WTC11 (cell line): ENCODE measurements around the gene ABHD17C. TPM values are rescaled to one million over a fixed set of nuclear protein-coding genes. Genes with fewer than 3 reads are reported as not detected.

Experiments
- ATAC-seq: fragments of 200-7000 bp; cut with Tn5 transposase; 2 replicates; pipeline ENCODE4 v1.10.0; 2021; ENCODE audit warnings: mild to moderate bottlenecking, moderate library complexity
- CTCF ChIA-PET: fragments of 300-600 bp; sonication (Branson Sonifier 250); formaldehyde crosslinking; loops from one replicate; lab custom pipeline; 2021; ENCODE audit warnings: antibody characterized with exemption; lab: Charles Lee
- POLR2A ChIA-PET: fragments of 350-600 bp; sonication (Branson Sonifier 250); formaldehyde crosslinking; loops from one replicate; lab custom pipeline; 2021; ENCODE audit warnings: antibody characterized with exemption; lab: Charles Lee
- DNase-seq: peaks from one replicate; pipeline ENCODE4 v3.0.0; 2021; ENCODE audit warnings: low spot score
- H3K27ac Mint-ChIP-seq: 2 replicates; pipeline ENCODE4 v1.8.0; 2021; ENCODE audit warnings: mixed read lengths
- H3K27me3 Mint-ChIP-seq: 2 replicates; pipeline ENCODE4 v1.8.0; 2021; ENCODE audit warnings: low read depth, mild to moderate bottlenecking, moderate library complexity, mixed read lengths
- H3K36me3 Mint-ChIP-seq: 2 replicates; pipeline ENCODE4 v1.8.0; 2021; ENCODE audit warnings: mixed read lengths
- H3K4me1 Mint-ChIP-seq: 2 replicates; pipeline ENCODE4 v1.8.0; 2022; ENCODE audit warnings: mixed read lengths
- H3K4me3 Mint-ChIP-seq: 2 replicates; pipeline ENCODE4 v1.8.0; 2021; ENCODE audit warnings: mild to moderate bottlenecking, moderate library complexity, mixed read lengths
- H3K9me3 Mint-ChIP-seq: 2 replicates; pipeline ENCODE4 v1.8.0; 2021; ENCODE audit warnings: mixed read lengths
- AFF4 ChIP-seq: sonication (generic); formaldehyde crosslinking; IDR thresholded peaks from 2 replicates; pipeline ENCODE4 v1.8.1; 2023; ENCODE audit warnings: mild to moderate bottlenecking, missing genetic modification reagents, borderline replicate concordance
- E2F4 ChIP-seq: sonication (generic); formaldehyde crosslinking; IDR thresholded peaks from 2 replicates; pipeline ENCODE4 v1.8.1; 2022; ENCODE audit warnings: low read depth, mild to moderate bottlenecking, moderate library complexity, missing genetic modification reagents, borderline replicate concordance
- ETV6 ChIP-seq: sonication (generic); formaldehyde crosslinking; IDR thresholded peaks from 2 replicates; pipeline ENCODE4 v1.8.1; 2022; ENCODE audit warnings: mild to moderate bottlenecking, missing genetic modification reagents
- MYBL2 ChIP-seq: sonication (generic); formaldehyde crosslinking; IDR thresholded peaks from 2 replicates; pipeline ENCODE4 v1.8.1; 2023; ENCODE audit warnings: mild to moderate bottlenecking, moderate library complexity, missing genetic modification reagents
- NFATC4 ChIP-seq: fragments of 250-450 bp; sonication (Bioruptor Pico); IDR thresholded peaks from 2 replicates; pipeline ENCODE4 v1.9.0; 2021; ENCODE audit warnings: mild to moderate bottlenecking
- NFE2L1 ChIP-seq: sonication (generic); formaldehyde crosslinking; IDR thresholded peaks from 2 replicates; pipeline ENCODE4 v1.8.1; 2023; ENCODE audit warnings: missing genetic modification reagents
- NFYB ChIP-seq: sonication (generic); formaldehyde crosslinking; conservative IDR thresholded peaks from 2 replicates; pipeline ENCODE4 v1.8.0; 2022; ENCODE audit warnings: low read depth, missing genetic modification reagents
- PREB ChIP-seq: sonication (generic); formaldehyde crosslinking; IDR thresholded peaks from 2 replicates; pipeline ENCODE4 v1.8.1; 2022; ENCODE audit warnings: mild to moderate bottlenecking, missing genetic modification reagents, moderate library complexity, borderline replicate concordance
- ZNF512 ChIP-seq: sonication (generic); formaldehyde crosslinking; IDR thresholded peaks from 2 replicates; pipeline ENCODE4 v1.8.1; 2022; ENCODE audit warnings: missing genetic modification reagents, borderline replicate concordance
- ZNF671 ChIP-seq: fragments of 250-450 bp; sonication (Bioruptor Pico); IDR thresholded peaks from 2 replicates; pipeline ENCODE4 v1.8.0; 2021; ENCODE audit warnings: mild to moderate bottlenecking
- total RNA-seq: library from RNA; stranded (reverse); gene quantifications from 3 replicates; pipeline ENCODE4 v1.2.3, GENCODE V29; 2021
- TF ChIP-seq, protein P1 (sequence below): sonication (generic); formaldehyde crosslinking; IDR thresholded peaks from 2 replicates; pipeline ENCODE4 v1.8.1; 2023; ENCODE audit warnings: mild to moderate bottlenecking, missing genetic modification reagents
- TF ChIP-seq, protein P2 (sequence below): fragments of 250-450 bp; sonication (Bioruptor Pico); IDR thresholded peaks from 2 replicates; pipeline ENCODE4 v1.9.0; 2021; ENCODE audit warnings: mild to moderate bottlenecking
- TF ChIP-seq, protein P3 (sequence below): sonication (generic); formaldehyde crosslinking; IDR thresholded peaks from 2 replicates; pipeline ENCODE4 v1.8.1; 2022; ENCODE audit warnings: low read depth, missing genetic modification reagents, borderline replicate concordance
- TF ChIP-seq, protein P4 (sequence below): sonication (generic); formaldehyde crosslinking; IDR thresholded peaks from 2 replicates; pipeline ENCODE4 v1.8.0; 2022; ENCODE audit warnings: mild to moderate bottlenecking, missing genetic modification reagents
- TF ChIP-seq, protein P5 (sequence below): fragments of 250-450 bp; sonication (Bioruptor Pico); IDR thresholded peaks from 2 replicates; pipeline ENCODE4 v1.8.0; 2021; ENCODE audit warnings: mild to moderate bottlenecking

The ABHD17C gene
- total RNA-seq, 1 experiment from 2014 or later: 29.0 TPM

DNA sequence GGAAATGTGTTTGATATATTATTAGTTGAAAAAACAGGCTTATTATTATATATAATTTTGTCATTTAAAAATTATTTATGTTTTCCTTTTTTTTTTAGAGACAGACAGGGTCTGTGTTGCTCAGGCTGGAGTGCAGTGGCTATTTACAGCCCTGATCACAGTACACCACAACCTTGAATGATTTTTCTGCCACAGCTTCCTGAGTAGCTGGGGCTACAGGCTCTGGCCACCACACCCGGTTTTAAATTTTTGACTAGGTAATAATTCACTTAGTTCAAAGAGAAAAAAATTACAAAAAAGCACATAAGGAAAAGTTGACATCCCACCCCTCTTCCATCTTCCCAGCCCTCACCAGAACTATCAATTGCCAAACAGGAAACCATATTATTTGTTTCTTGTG, 79.4 kb downstream of the ABHD17C start (continued):
- TF ChIP-seq, protein P1, sequence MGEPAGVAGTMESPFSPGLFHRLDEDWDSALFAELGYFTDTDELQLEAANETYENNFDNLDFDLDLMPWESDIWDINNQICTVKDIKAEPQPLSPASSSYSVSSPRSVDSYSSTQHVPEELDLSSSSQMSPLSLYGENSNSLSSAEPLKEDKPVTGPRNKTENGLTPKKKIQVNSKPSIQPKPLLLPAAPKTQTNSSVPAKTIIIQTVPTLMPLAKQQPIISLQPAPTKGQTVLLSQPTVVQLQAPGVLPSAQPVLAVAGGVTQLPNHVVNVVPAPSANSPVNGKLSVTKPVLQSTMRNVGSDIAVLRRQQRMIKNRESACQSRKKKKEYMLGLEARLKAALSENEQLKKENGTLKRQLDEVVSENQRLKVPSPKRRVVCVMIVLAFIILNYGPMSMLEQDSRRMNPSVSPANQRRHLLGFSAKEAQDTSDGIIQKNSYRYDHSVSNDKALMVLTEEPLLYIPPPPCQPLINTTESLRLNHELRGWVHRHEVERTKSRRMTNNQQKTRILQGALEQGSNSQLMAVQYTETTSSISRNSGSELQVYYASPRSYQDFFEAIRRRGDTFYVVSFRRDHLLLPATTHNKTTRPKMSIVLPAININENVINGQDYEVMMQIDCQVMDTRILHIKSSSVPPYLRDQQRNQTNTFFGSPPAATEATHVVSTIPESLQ: no peak
- TF ChIP-seq ZNF671 (CRISPR knock-in tag): no peak
- TF ChIP-seq, protein P2, sequence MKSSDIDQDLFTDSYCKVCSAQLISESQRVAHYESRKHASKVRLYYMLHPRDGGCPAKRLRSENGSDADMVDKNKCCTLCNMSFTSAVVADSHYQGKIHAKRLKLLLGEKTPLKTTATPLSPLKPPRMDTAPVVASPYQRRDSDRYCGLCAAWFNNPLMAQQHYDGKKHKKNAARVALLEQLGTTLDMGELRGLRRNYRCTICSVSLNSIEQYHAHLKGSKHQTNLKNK (CRISPR knock-in tag): no peak
- TF ChIP-seq, protein P3, sequence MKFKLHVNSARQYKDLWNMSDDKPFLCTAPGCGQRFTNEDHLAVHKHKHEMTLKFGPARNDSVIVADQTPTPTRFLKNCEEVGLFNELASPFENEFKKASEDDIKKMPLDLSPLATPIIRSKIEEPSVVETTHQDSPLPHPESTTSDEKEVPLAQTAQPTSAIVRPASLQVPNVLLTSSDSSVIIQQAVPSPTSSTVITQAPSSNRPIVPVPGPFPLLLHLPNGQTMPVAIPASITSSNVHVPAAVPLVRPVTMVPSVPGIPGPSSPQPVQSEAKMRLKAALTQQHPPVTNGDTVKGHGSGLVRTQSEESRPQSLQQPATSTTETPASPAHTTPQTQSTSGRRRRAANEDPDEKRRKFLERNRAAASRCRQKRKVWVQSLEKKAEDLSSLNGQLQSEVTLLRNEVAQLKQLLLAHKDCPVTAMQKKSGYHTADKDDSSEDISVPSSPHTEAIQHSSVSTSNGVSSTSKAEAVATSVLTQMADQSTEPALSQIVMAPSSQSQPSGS (CRISPR knock-in tag): no peak

DNA sequence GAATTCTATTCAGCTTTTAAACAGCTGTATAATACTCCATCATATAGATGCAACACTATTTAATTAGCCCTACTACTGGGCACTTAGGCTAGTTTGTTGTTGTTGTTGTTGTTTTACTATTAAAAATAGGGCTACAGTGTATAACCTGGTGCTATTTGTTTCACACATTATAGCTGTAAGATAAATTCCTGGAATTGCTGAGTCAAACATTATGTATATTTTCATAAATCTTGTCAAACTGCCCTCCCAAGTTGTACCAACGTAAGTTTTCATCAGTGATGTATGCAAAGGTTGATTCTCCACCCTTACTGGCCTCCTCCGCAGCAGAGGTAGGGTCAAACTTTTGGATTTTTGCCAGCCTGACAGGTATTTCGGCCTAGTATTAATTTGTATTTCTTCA, 80.2 kb downstream of the ABHD17C start:
- no peaks in the 10 kb centered on the region for H3K9me3 Mint-ChIP-seq
- no peak overlapping the region for H3K4me3 Mint-ChIP-seq
- TF ChIP-seq, protein P4, sequence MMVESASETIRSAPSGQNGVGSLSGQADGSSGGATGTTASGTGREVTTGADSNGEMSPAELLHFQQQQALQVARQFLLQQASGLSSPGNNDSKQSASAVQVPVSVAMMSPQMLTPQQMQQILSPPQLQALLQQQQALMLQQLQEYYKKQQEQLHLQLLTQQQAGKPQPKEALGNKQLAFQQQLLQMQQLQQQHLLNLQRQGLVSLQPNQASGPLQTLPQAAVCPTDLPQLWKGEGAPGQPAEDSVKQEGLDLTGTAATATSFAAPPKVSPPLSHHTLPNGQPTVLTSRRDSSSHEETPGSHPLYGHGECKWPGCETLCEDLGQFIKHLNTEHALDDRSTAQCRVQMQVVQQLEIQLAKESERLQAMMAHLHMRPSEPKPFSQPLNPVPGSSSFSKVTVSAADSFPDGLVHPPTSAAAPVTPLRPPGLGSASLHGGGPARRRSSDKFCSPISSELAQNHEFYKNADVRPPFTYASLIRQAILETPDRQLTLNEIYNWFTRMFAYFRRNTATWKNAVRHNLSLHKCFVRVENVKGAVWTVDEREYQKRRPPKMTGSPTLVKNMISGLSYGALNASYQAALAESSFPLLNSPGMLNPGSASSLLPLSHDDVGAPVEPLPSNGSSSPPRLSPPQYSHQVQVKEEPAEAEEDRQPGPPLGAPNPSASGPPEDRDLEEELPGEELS (CRISPR knock-in tag): no peak
- no peak for TF ChIP-seq NFE2L1 (CRISPR knock-in tag)
- TF ChIP-seq AFF4: no peak
- TF ChIP-seq NFATC4 (CRISPR knock-in tag): no peak
- TF ChIP-seq ETV6 (CRISPR knock-in tag): no peak
- TF ChIP-seq, protein P5, sequence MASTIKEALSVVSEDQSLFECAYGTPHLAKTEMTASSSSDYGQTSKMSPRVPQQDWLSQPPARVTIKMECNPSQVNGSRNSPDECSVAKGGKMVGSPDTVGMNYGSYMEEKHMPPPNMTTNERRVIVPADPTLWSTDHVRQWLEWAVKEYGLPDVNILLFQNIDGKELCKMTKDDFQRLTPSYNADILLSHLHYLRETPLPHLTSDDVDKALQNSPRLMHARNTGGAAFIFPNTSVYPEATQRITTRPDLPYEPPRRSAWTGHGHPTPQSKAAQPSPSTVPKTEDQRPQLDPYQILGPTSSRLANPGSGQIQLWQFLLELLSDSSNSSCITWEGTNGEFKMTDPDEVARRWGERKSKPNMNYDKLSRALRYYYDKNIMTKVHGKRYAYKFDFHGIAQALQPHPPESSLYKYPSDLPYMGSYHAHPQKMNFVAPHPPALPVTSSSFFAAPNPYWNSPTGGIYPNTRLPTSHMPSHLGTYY: no peak
- no peak for TF ChIP-seq PREB
- no peak for TF ChIP-seq MYBL2
- no peak for TF ChIP-seq ZNF512 (CRISPR knock-in tag)
- no peak for TF ChIP-seq E2F4
- TF ChIP-seq NFYB (CRISPR knock-in tag): no peak
- DNase-seq (no peak), ATAC-seq (no peak)
- no peak overlapping the region for H3K27ac Mint-ChIP-seq
- ChIA-PET POLR2A (no interaction called here), CTCF (interaction anchor here (1.3 to 6.4 kb wide), 13 partner anchors 7 to 356 kb away, joined by 3 to 143 read pairs (median 9); no protein-coding TSS in a partner anchor)
- no peaks in the 10 kb centered on the region for H3K36me3 Mint-ChIP-seq
- peaks cover 8% of the 10 kb centered on the region for H3K4me1 Mint-ChIP-seq
- H3K27me3 Mint-ChIP-seq: peaks cover 27% of the 10 kb centered on the region
